ENCODE data around the gene YAP1. TPM values are rescaled to one million over a fixed set of nuclear protein-coding genes. Genes with fewer than 3 reads are reported as not detected.

YAP1 gene
- total RNA-seq: 199 and 204 TPM in 2 replicates
- long read RNA-seq, full-length matches to known transcripts: 1 of 14 reads
- long read RNA-seq, partial matches to known transcripts: 3 of 14 reads
- long read RNA-seq, other reads (novel, unspliced or antisense): 10 of 14 reads

DNA sequence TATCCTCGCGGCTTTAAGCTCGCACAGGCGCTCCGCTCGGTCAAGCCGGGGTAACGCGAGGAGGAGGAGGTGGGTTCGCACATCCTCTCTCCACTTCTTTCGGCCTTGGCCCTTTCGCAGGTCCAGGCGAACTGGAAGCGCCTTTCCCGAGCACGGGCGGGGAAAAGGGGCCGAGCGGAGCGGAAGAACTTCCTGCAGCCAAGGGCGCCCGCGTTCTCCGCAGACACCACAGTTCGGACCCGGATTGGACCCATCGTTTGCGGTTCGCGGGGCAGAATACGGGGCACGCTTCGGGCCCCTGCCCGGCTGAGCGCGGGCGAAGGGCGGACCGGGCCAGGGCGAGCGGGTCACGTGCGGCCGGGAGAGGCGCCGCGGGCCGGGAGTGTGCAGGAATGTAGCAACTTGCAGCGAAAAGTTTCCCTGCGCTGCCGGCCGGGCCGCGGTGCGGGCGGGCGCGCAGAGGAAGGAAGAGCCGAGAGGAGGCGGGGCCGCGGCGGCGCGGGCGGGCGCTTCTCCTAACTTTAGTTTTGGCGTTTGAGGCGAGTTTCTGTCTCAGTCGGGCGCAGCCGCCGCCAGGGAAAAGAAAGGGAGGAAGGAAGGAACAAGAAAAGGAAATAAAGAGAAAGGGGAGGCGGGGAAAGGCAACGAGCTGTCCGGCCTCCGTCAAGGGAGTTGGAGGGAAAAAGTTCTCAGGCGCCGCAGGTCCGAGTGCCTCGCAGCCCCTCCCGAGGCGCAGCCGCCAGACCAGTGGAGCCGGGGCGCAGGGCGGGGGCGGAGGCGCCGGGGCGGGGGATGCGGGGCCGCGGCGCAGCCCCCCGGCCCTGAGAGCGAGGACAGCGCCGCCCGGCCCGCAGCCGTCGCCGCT lies at the start of gene YAP1:
Gene YAP1, plus strand, starts transcription at position 552 of the 865 bp plus-strand sequence. CDS start 402 bp downstream, outside the sequence.
- peak; percentile 72 for DNase-seq (ENCODE audit: low spot score, unreplicated experiment)

DNA sequence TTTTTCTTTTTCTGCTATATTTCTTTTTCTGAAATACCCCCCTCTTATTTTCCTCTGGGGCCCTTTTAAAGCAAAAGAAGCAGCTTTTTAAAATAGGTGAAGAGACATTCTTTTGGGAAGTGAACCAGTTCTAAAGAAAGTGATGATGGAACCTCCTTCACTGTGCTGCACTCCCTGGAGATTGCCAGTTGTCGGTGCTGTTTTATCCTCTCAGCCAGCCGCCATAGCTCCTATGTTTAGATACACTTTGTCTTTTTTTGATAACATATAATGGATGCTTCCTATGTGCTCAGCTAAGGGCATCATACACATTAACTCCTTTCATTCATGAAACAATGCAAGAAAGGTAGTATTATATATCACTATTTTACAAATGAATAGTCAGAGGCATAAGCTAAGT lies 49.0 kb upstream of the YAP1 start:
- Mint-ChIP-seq H3K27ac (no peak overlapping the region), H3K36me3 (ENCODE audit: insufficient read depth) (no peaks in the 10 kb centered on the region), H3K4me3 (ENCODE audit: low read depth) (no peak overlapping the region), H3K4me1 (ENCODE audit: low read depth) (no peaks in the 10 kb centered on the region), H3K9me3 (ENCODE audit: low read depth) (no peaks in the 10 kb centered on the region), H3K27me3 (no peaks in the 10 kb centered on the region)
- DNase-seq (ENCODE audit: low spot score, unreplicated experiment): no peak
- TF ChIP-seq, protein P1, sequence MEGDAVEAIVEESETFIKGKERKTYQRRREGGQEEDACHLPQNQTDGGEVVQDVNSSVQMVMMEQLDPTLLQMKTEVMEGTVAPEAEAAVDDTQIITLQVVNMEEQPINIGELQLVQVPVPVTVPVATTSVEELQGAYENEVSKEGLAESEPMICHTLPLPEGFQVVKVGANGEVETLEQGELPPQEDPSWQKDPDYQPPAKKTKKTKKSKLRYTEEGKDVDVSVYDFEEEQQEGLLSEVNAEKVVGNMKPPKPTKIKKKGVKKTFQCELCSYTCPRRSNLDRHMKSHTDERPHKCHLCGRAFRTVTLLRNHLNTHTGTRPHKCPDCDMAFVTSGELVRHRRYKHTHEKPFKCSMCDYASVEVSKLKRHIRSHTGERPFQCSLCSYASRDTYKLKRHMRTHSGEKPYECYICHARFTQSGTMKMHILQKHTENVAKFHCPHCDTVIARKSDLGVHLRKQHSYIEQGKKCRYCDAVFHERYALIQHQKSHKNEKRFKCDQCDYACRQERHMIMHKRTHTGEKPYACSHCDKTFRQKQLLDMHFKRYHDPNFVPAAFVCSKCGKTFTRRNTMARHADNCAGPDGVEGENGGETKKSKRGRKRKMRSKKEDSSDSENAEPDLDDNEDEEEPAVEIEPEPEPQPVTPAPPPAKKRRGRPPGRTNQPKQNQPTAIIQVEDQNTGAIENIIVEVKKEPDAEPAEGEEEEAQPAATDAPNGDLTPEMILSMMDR (IDR thresholded peaks at IDR 0.05; ENCODE audit: unreplicated experiment): peak; percentile 19

More for the DNA sequence above, at the start of gene YAP1:
- H3K4me1 Mint-ChIP-seq (ENCODE audit: low read depth): peaks cover 25% of the 10 kb centered on the region
- H3K27me3 Mint-ChIP-seq: no peaks in the 10 kb centered on the region
- H3K27ac Mint-ChIP-seq: peak within 1 kb of the TSS; percentile 100
- no peaks in the 10 kb centered on the region for H3K9me3 Mint-ChIP-seq (ENCODE audit: low read depth)
- TF ChIP-seq, protein P1 (IDR thresholded peaks at IDR 0.05; ENCODE audit: unreplicated experiment): no peak
- H3K36me3 Mint-ChIP-seq (ENCODE audit: insufficient read depth): peaks cover 3% of the 10 kb centered on the region
- H3K4me3 Mint-ChIP-seq (ENCODE audit: low read depth): peak within 1 kb of the TSS; percentile 99

DNA sequence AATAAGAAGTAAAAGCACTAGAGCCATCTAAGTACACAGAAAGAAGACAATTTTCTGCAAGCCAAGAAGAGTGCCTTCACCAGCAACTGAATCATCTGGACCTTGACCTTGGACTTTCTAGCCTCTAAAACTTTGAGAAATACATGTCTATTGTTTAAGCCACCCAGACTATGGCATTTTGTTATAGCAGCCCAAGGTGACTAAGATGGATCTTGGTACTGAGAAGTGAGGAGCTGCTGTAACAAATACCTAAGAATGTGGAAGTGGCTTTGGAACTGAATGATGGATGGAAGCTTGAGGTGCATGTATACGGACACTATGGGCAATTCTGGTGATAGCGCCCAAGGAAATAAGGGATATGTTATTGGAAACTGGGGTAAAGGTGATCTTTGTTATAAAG lies 48.1 kb upstream of the YAP1 start:
- no peaks in the 10 kb centered on the region for H3K27me3 Mint-ChIP-seq
- no peak overlapping the region for H3K4me3 Mint-ChIP-seq (ENCODE audit: low read depth)
- H3K4me1 Mint-ChIP-seq (ENCODE audit: low read depth): no peaks in the 10 kb centered on the region
- H3K27ac Mint-ChIP-seq: no peak overlapping the region
- no peaks in the 10 kb centered on the region for H3K9me3 Mint-ChIP-seq (ENCODE audit: low read depth)
- TF ChIP-seq, protein P1 (IDR thresholded peaks at IDR 0.05; ENCODE audit: unreplicated experiment): no peak
- no peak for DNase-seq (ENCODE audit: low spot score, unreplicated experiment)
- no peaks in the 10 kb centered on the region for H3K36me3 Mint-ChIP-seq (ENCODE audit: insufficient read depth)

DNA sequence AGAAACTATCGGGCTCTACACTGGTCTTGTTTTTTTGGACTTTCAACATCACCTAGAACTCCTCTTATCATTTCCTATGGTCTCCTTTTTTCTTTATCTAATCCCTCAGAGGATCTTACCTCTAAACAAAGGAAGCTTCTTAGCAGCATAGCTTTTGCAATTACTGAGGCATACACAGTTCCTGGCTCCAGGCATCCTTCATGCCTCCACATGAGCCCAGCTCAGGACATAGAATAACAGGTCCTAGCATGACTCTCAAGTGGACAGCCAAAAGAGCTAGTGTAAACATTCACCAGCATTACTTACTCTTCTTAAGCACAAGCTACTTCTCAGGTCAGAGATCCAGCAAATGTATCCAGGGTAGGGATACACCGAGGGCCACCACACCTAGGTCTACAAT lies 45.9 kb upstream of the YAP1 start:
- Mint-ChIP-seq H3K27me3 (no peaks in the 10 kb centered on the region), H3K9me3 (ENCODE audit: low read depth) (no peaks in the 10 kb centered on the region), H3K27ac (no peak overlapping the region), H3K4me3 (ENCODE audit: low read depth) (no peak overlapping the region), H3K36me3 (ENCODE audit: insufficient read depth) (no peaks in the 10 kb centered on the region), H3K4me1 (ENCODE audit: low read depth) (no peaks in the 10 kb centered on the region)
- TF ChIP-seq, protein P1 (IDR thresholded peaks at IDR 0.05; ENCODE audit: unreplicated experiment): no peak
- no peak for DNase-seq (ENCODE audit: low spot score, unreplicated experiment)

DNA sequence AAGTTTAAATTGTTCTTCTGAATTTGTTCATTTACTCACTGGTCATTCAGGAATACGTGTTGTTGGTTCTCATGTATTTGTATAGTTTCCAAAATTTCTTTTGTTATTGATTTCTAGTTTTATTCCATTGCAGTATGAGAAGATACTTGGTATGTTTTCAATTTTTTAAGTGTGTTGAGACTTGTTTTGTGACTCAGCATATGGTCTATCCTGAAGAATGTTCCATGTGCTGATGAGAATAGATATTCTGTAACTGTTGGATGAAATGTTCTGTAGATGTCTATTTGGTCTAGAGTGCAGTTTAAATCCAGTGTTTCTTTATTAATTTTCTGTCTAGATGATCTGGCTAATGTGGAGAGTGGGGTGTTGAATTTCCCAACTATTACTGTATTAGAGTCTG lies 39.5 kb upstream of the YAP1 start:
- peaks cover 28% of the 10 kb centered on the region for H3K9me3 Mint-ChIP-seq (ENCODE audit: low read depth)
- TF ChIP-seq, protein P1 (IDR thresholded peaks at IDR 0.05; ENCODE audit: unreplicated experiment): no peak
- no peak for DNase-seq (ENCODE audit: low spot score, unreplicated experiment)
- no peak overlapping the region for H3K27ac Mint-ChIP-seq
- H3K27me3 Mint-ChIP-seq: no peaks in the 10 kb centered on the region
- H3K36me3 Mint-ChIP-seq (ENCODE audit: insufficient read depth): peaks cover 5% of the 10 kb centered on the region
- H3K4me1 Mint-ChIP-seq (ENCODE audit: low read depth): no peaks in the 10 kb centered on the region
- no peak overlapping the region for H3K4me3 Mint-ChIP-seq (ENCODE audit: low read depth)
